ENCODE results near the gene CD300C.

DNA sequence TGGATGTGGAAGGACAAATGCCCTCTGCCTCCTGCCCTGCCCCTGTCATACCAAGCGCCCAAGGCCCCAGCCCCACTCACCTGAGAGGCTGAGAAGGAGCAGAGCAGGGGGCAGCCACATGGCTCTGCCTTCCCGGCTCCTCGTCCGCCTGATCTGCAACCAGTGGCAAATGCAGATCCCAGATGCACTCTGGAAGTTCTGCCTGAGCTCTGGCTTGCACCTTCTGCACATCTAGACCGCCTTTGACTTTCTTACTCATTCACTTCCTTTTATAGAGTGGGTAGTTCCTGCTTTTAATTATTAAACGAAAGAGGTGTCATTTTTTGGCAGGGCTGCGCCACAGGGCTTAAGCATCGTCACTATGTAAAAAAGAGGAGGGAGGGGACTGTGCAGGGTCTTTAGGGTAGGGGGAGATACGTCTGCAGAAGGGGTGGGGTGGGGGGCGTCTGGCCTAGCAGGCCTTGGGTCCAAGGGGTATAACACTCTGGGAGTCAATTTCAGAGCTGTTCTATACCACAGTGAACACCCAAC, 14.6 kb downstream of the CD300C start, which contains the start of gene CD300LB:
- TF ChIP-seq, protein P1, sequence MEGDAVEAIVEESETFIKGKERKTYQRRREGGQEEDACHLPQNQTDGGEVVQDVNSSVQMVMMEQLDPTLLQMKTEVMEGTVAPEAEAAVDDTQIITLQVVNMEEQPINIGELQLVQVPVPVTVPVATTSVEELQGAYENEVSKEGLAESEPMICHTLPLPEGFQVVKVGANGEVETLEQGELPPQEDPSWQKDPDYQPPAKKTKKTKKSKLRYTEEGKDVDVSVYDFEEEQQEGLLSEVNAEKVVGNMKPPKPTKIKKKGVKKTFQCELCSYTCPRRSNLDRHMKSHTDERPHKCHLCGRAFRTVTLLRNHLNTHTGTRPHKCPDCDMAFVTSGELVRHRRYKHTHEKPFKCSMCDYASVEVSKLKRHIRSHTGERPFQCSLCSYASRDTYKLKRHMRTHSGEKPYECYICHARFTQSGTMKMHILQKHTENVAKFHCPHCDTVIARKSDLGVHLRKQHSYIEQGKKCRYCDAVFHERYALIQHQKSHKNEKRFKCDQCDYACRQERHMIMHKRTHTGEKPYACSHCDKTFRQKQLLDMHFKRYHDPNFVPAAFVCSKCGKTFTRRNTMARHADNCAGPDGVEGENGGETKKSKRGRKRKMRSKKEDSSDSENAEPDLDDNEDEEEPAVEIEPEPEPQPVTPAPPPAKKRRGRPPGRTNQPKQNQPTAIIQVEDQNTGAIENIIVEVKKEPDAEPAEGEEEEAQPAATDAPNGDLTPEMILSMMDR (IDR thresholded peaks at IDR 0.05): no peak
- no peak for TF ChIP-seq POLR2A (IDR thresholded peaks at IDR 0.05)

All from body of pancreas (tissue), 4 donors.